K562 (cell line): ENCODE measurements around the gene TSPAN14. TPM values are rescaled to one million over a fixed set of nuclear protein-coding genes. Genes with fewer than 3 reads are reported as not detected.

Source experiments
- BHLHE40 ChIP-seq: IDR thresholded peaks from 2 replicates; pipeline ENCODE4 v1.6.1; 2011; ENCODE audit warnings: low read length, improper control_type of control experiment
- CC2D1A ChIP-seq: fragments of 450-650 bp; IDR thresholded peaks from 2 replicates; pipeline ENCODE4 v1.6.1; 2017; ENCODE audit warnings: mild to moderate bottlenecking
- CHCHD3 ChIP-seq: fragments of 250-450 bp; sonication (Bioruptor Pico); IDR thresholded peaks from 2 replicates; pipeline ENCODE4 v2.1.2; 2022; ENCODE audit warnings: mild to moderate bottlenecking
- FOXK1 ChIP-seq: sonication (generic); formaldehyde crosslinking; IDR thresholded peaks from 2 replicates; pipeline ENCODE4 v1.8.0; 2022; ENCODE audit warnings: missing genetic modification reagents, mild to moderate bottlenecking, borderline replicate concordance
- HOXB6 ChIP-seq: fragments of 250-450 bp; sonication (Bioruptor Pico); IDR thresholded peaks from 2 replicates; pipeline ENCODE4 v1.5.1; 2022; ENCODE audit warnings: mild to moderate bottlenecking, borderline replicate concordance
- KHSRP ChIP-seq: fragments of 450-650 bp; IDR thresholded peaks from 2 replicates; pipeline ENCODE4 v1.6.1; 2017
- POLR3A ChIP-seq: IDR thresholded peaks from 2 replicates; pipeline ENCODE4 v1.6.1; 2011; ENCODE audit warnings: borderline replicate concordance, mild to moderate bottlenecking, moderate library complexity; ENCODE audit not compliant: insufficient read length, insufficient read depth; ENCODE audit errors: extremely low read depth
- PPARD ChIP-seq: fragments of 250-450 bp; sonication (Bioruptor Pico); IDR thresholded peaks from 2 replicates; pipeline ENCODE4 v1.8.0; 2022; ENCODE audit warnings: inconsistent platforms, mild to moderate bottlenecking, moderate library complexity
- PRDM10 ChIP-seq: fragments of 450-650 bp; IDR thresholded peaks from 2 replicates; pipeline ENCODE4 v1.6.1; 2018; ENCODE audit not compliant: partially characterized antibody
- PREB ChIP-seq: sonication (generic); formaldehyde crosslinking; IDR thresholded peaks from 2 replicates; pipeline ENCODE4 v1.8.1; 2023; ENCODE audit warnings: mild to moderate bottlenecking, missing genetic modification reagents
- PTTG1 ChIP-seq: fragments of 450-650 bp; IDR thresholded peaks from 2 replicates; pipeline ENCODE4 v1.6.1; 2016; ENCODE audit warnings: low read depth, mild to moderate bottlenecking, missing genetic modification characterization, missing compliant biosample characterization
- RBM14 ChIP-seq: fragments of 200-400 bp; formaldehyde crosslinking; IDR thresholded peaks from 2 replicates; pipeline ENCODE4 v1.6.1; 2018; ENCODE audit warnings: low read depth, mild to moderate bottlenecking, low read length, moderate library complexity, borderline replicate concordance; ENCODE audit not compliant: insufficient read depth
- SMARCB1 ChIP-seq: IDR thresholded peaks from 2 replicates; pipeline ENCODE4 v1.6.1; 2011; ENCODE audit warnings: improper control_type of control experiment, low read depth; ENCODE audit not compliant: insufficient read length
- SP1 ChIP-seq: sonication (generic); formaldehyde crosslinking; IDR thresholded peaks from 2 replicates; pipeline ENCODE4 v1.8.1; 2022; ENCODE audit warnings: mild to moderate bottlenecking, missing genetic modification reagents
- TCF7L2 ChIP-seq: fragments of 150-350 bp; IDR thresholded peaks from 2 replicates; pipeline ENCODE4 v1.6.1; 2016; ENCODE audit warnings: low read depth, mild to moderate bottlenecking, low read length, moderate library complexity
- TEAD4 ChIP-seq, 2 experiments: sonication (generic) in 1 of 2; formaldehyde crosslinking in 1 of 2; IDR thresholded peaks; 2 replicates each; pipeline versions ENCODE4 v1.6.1 to v1.8.0; 2012 to 2022; ENCODE audit warnings: borderline replicate concordance in 1 of 2, inconsistent platforms in 1 of 2, low read length in 1 of 2, mild to moderate bottlenecking in 1 of 2, missing genetic modification reagents in 1 of 2
- ZNF165 ChIP-seq: fragments of 250-450 bp; sonication (Bioruptor Pico); IDR thresholded peaks from 2 replicates; pipeline ENCODE4 v1.4.0; 2020; ENCODE audit warnings: borderline replicate concordance
- polyA plus RNA-seq, 8 experiments: library from polyadenylated mRNA; depleted of rRNA in 4 of 8; stranded (reverse) in 5 of 8; unstranded in 3 of 8; fragments of >200 nt; fragmentation: Nextera tagmentation in 2 of 8; fragmentation: Illumina TruSeq in 1 of 8; extraction: Ambion mirVana in 2 of 8; extraction: Trizol in 1 of 8; gene quantifications; 2 replicates each; pipeline versions ENCODE4 v1.2.1 to v1.2.3, GENCODE V29; 2011 to 2014; ENCODE audit warnings: inconsistent platforms in 1 of 8, missing spikeins in 1 of 8
- total RNA-seq, 7 experiments: library from RNA; depleted of rRNA in 6 of 7; stranded (reverse); fragments of >200 nt in 6 of 7; fragmentation: Illumina TruSeq in 2 of 7; extraction: Trizol in 2 of 7; gene quantifications; 2 replicates each; pipeline versions ENCODE4 v1.2.1 to v1.2.3, GENCODE V29; 2011 to 2021; ENCODE audit warnings: low replicate concordance in 1 of 7
- TF ChIP-seq, protein P1 (sequence below), 2 experiments: fragments of 150-350 bp in 1 of 2; IDR thresholded peaks; 2 replicates each; pipeline ENCODE4 v1.6.1; 2012 to 2016; ENCODE audit warnings: low read depth in 2 of 2, low read length in 2 of 2, mild to moderate bottlenecking in 1 of 2, moderate library complexity in 1 of 2
- TF ChIP-seq, protein P2 (sequence below): fragments of 250-450 bp; sonication (Bioruptor Pico); IDR thresholded peaks from 2 replicates; pipeline ENCODE4 v1.9.0; 2021; ENCODE audit warnings: mild to moderate bottlenecking

TSPAN14 gene
- total and polyA plus RNA-seq, 9 of the 15 experiments (the other 6 are each of a cell fraction or from before 2014, with no cell fraction given) = 5.8 to 92.9 (median 23.3) TPM

GRCh38 chr10:80453842-80454512, at the start of gene TSPAN14 (continued):
- TF ChIP-seq, protein P1, sequence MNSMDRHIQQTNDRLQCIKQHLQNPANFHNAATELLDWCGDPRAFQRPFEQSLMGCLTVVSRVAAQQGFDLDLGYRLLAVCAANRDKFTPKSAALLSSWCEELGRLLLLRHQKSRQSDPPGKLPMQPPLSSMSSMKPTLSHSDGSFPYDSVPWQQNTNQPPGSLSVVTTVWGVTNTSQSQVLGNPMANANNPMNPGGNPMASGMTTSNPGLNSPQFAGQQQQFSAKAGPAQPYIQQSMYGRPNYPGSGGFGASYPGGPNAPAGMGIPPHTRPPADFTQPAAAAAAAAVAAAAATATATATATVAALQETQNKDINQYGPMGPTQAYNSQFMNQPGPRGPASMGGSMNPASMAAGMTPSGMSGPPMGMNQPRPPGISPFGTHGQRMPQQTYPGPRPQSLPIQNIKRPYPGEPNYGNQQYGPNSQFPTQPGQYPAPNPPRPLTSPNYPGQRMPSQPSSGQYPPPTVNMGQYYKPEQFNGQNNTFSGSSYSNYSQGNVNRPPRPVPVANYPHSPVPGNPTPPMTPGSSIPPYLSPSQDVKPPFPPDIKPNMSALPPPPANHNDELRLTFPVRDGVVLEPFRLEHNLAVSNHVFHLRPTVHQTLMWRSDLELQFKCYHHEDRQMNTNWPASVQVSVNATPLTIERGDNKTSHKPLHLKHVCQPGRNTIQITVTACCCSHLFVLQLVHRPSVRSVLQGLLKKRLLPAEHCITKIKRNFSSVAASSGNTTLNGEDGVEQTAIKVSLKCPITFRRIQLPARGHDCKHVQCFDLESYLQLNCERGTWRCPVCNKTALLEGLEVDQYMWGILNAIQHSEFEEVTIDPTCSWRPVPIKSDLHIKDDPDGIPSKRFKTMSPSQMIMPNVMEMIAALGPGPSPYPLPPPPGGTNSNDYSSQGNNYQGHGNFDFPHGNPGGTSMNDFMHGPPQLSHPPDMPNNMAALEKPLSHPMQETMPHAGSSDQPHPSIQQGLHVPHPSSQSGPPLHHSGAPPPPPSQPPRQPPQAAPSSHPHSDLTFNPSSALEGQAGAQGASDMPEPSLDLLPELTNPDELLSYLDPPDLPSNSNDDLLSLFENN (IDR thresholded peaks at IDR 0.05; ENCODE audit: low read depth in 2 of 2, low read length in 2 of 2) = no peak
- TF ChIP-seq CC2D1A = no peak
- no peak for TF ChIP-seq PTTG1 (tag)
- no peak for TF ChIP-seq TEAD4 (IDR thresholded peaks at IDR 0.05; ENCODE audit: low read length)
- TF ChIP-seq TEAD4 (CRISPR knock-in tag; IDR thresholded peaks at IDR 0.05; ENCODE audit: borderline replicate concordance) = no peak
- no peak for TF ChIP-seq PREB (CRISPR knock-in tag)
- TF ChIP-seq FOXK1 (CRISPR knock-in tag) = no peak
- TF ChIP-seq RBM14 = no peak
- no peak for TF ChIP-seq KHSRP
- no peak for TF ChIP-seq CHCHD3 (CRISPR knock-in tag)
- no peak; the same call in 1 of the 2 replicates for TF ChIP-seq SP1 (CRISPR knock-in tag)
- no peak for TF ChIP-seq BHLHE40
- no peak for TF ChIP-seq SMARCB1
- no peak for TF ChIP-seq TCF7L2
- no peak for TF ChIP-seq PPARD (CRISPR knock-in tag)
- TF ChIP-seq PRDM10 = no peak
- no peak for TF ChIP-seq HOXB6 (CRISPR knock-in tag)
- no peak for TF ChIP-seq ZNF165
- TF ChIP-seq, protein P2, sequence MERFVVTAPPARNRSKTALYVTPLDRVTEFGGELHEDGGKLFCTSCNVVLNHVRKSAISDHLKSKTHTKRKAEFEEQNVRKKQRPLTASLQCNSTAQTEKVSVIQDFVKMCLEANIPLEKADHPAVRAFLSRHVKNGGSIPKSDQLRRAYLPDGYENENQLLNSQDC (CRISPR knock-in tag) = no peak
- TF ChIP-seq POLR3A = no peak
